Panc1 (cell line): ENCODE data around the gene POLE4. TPM values are rescaled to one million over a fixed set of nuclear protein-coding genes. Genes with fewer than 3 reads are reported as not detected.

Experiments
- ATAC-seq: fragments of 200-7000 bp; cut with Tn5 transposase; 2 replicates; pipeline ENCODE4 v1.9.1; 2020; ENCODE audit warnings: mild to moderate bottlenecking, moderate library complexity
- BruUV-seq: library from RNA; stranded (reverse); fragments of 400-500 nt; replicated peaks from 2 replicates; lab custom pipeline; 2021; lab: Mats Ljungman, UMichigan
- CTCF ChIA-PET: fragments of 300-600 bp; sonication (Branson Sonifier 250); formaldehyde crosslinking; loops from one replicate; lab custom pipeline; 2022; ENCODE audit warnings: antibody characterized with exemption; lab: Charles Lee
- POLR2A ChIA-PET: fragments of 300-600 bp; sonication (Branson Sonifier 250); formaldehyde crosslinking; loops from one replicate; lab custom pipeline; 2022; ENCODE audit warnings: antibody characterized with exemption; lab: Charles Lee
- DNase-seq: peaks from one replicate; pipeline ENCODE4 v3.0.0-alpha.2; 2010; ENCODE audit warnings: low read depth, low spot score
- H3K27ac ChIP-seq: 2 replicates; pipeline ENCODE4 v1.5.1; 2011; ENCODE audit warnings: mild to moderate bottlenecking, low read length, inconsistent platforms
- H3K27me3 ChIP-seq: fragments of 200-500 bp; sonication (Bioruptor generic); 2 replicates; pipeline ENCODE4 v1.6.0; 2014; ENCODE audit warnings: low read length, inconsistent platforms; ENCODE audit not compliant: control insufficient read depth, insufficient read depth
- H3K36me3 ChIP-seq: fragments of 200-500 bp; sonication (Bioruptor generic); 2 replicates; pipeline ENCODE4 v1.5.1; 2014; ENCODE audit warnings: inconsistent platforms, mild to moderate bottlenecking, low read length, moderate library complexity; ENCODE audit not compliant: control insufficient read depth, insufficient read depth
- H3K4me1 ChIP-seq: 2 replicates; pipeline ENCODE4 v1.5.1; 2011; ENCODE audit warnings: inconsistent platforms, mild to moderate bottlenecking, low read length, moderate library complexity; ENCODE audit not compliant: control insufficient read depth, insufficient read depth
- H3K4me3 ChIP-seq, 2 experiments: 2 replicates each; pipeline ENCODE4 v1.5.1; 2011 to 2012; ENCODE audit warnings: low read depth in 2 of 2, low read length in 2 of 2, mild to moderate bottlenecking in 2 of 2, inconsistent platforms in 1 of 2, moderate library complexity in 1 of 2
- H3K9me3 ChIP-seq: fragments of 200-500 bp; sonication (Bioruptor generic); 2 replicates; pipeline ENCODE4 v1.5.1; 2014; ENCODE audit warnings: low read depth, mild to moderate bottlenecking, inconsistent platforms, low read length, moderate library complexity; ENCODE audit not compliant: control insufficient read depth, insufficient read depth
- POLR2AphosphoS5 ChIP-seq: IDR thresholded peaks from 2 replicates; pipeline ENCODE4 v1.6.1; 2012; ENCODE audit warnings: mild to moderate bottlenecking, low read depth, low read length, moderate library complexity
- REST ChIP-seq, 2 experiments: IDR thresholded peaks; 2 replicates each; pipeline ENCODE4 v1.6.1; 2011 to 2012; ENCODE audit warnings: low read depth in 2 of 2, control low read depth in 1 of 2, low read length in 1 of 2, mild to moderate bottlenecking in 1 of 2, moderate library complexity in 1 of 2; ENCODE audit not compliant: insufficient read depth in 1 of 2
- SIN3A ChIP-seq: IDR thresholded peaks from 2 replicates; pipeline ENCODE4 v1.6.1; 2012; ENCODE audit warnings: low read depth, mild to moderate bottlenecking, low read length, moderate library complexity, borderline replicate concordance; ENCODE audit not compliant: insufficient read depth
- TCF7L2 ChIP-seq: IDR thresholded peaks from 2 replicates; pipeline ENCODE4 v1.6.1; 2011; ENCODE audit warnings: mild to moderate bottlenecking, low read depth, low read length, inconsistent platforms
- in situ Hi-C: cut with HindIII; loops from 2 replicates; pipeline ENCODE4 v1.10.0; 2016; ENCODE audit warnings: low sequenced_read_pairs, low pct_unique_long_range_greater_than_20kb
- intact Hi-C: fragments of 100-400 bp; cut with micrococcal nuclease; formaldehyde crosslinking; loops from one replicate; pipeline ENCODE4 v1.10.0; 2022; ENCODE audit not compliant: unreplicated experiment
- total RNA-seq: library from RNA; stranded (reverse); gene quantifications from one replicate; pipeline ENCODE4 v1.2.1, GENCODE V29; 2021; ENCODE audit not compliant: unreplicated experiment
- TF ChIP-seq, protein P1 (sequence below): fragments of 450-650 bp; IDR thresholded peaks from 2 replicates; pipeline ENCODE4 v1.5.1; 2017; ENCODE audit warnings: mild to moderate bottlenecking

POLE4 gene
- total RNA-seq, 1 experiment from 2014 or later: 103 TPM

DNA sequence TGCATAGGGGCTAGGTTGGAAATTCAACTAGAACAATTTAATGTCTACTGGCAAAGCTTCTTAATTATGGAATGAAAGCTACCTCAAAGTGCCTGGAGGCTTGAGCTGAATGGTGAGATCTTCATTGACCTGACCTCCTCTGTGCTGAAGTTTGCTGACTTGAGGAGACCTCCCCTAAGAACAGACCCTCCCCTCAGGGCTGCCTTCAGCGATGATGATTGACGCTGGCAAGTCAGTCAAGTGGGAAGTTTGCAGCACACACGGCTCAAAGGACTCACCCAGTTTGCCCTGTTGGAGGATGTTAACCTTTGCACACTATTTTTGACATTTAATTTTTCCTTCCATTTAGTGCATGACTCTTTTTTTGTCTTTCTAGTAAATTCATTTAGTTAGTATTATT lies 17.2 kb upstream of the POLE4 start (continued):
- no peak for TF ChIP-seq POLR2AphosphoS5

DNA sequence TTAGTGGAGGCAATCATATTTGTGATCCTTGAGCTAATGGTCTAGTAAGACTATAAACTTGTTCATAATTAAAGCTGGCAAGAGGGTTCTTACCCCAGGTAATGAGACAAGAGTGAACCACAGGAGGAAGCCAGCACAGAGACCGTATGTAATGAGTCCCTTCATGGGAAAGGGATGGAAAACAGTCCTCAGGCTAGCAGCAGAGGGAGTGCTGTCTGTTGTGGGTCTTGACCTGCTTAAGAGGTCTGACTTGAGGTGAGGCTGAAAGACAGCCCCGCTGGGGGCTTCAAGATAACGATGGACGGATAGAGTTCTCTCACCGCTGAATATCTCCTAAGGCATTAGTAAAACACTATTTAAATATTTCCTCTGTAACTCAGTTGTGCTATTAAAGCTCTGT lies 16.2 kb upstream of the POLE4 start:
- Histone ChIP-seq H3K9me3 (no peaks in the 10 kb centered on the region), H3K4me3 (no peak overlapping the region), H3K4me1 (no peaks in the 10 kb centered on the region), H3K27ac (no peak overlapping the region), H3K27me3 (no peaks in the 10 kb centered on the region; the same call in 1 of the 2 replicates), H3K36me3 (no peaks in the 10 kb centered on the region)
- ChIA-PET POLR2A (no interaction called here), CTCF (interaction anchor here (0.7 kb wide), 1 partner anchor 12 kb away, joined by 3 read pairs; no protein-coding TSS in a partner anchor)
- no TSS peak for BruUV-seq
- ATAC-seq (no peak), DNase-seq (no peak)
- TF ChIP-seq REST (IDR thresholded peaks at IDR 0.05; ENCODE audit: insufficient read depth in 1 of 2, low read depth in 2 of 2, low read length in 1 of 2) (no peak), POLR2AphosphoS5 (no peak), SIN3A (no peak), TCF7L2 (no peak)
- TF ChIP-seq, protein P1, sequence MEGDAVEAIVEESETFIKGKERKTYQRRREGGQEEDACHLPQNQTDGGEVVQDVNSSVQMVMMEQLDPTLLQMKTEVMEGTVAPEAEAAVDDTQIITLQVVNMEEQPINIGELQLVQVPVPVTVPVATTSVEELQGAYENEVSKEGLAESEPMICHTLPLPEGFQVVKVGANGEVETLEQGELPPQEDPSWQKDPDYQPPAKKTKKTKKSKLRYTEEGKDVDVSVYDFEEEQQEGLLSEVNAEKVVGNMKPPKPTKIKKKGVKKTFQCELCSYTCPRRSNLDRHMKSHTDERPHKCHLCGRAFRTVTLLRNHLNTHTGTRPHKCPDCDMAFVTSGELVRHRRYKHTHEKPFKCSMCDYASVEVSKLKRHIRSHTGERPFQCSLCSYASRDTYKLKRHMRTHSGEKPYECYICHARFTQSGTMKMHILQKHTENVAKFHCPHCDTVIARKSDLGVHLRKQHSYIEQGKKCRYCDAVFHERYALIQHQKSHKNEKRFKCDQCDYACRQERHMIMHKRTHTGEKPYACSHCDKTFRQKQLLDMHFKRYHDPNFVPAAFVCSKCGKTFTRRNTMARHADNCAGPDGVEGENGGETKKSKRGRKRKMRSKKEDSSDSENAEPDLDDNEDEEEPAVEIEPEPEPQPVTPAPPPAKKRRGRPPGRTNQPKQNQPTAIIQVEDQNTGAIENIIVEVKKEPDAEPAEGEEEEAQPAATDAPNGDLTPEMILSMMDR: no peak
- intact Hi-C loops (no loop called here), in situ Hi-C loops (no loop called here)

- POLR2A ChIA-PET: no interaction called here
- Histone ChIP-seq H3K4me1 (no peaks in the 10 kb centered on the region), H3K36me3 (no peaks in the 10 kb centered on the region), H3K4me3 (no peak overlapping the region), H3K27me3 (no peaks in the 10 kb centered on the region; the same call in 1 of the 2 replicates), H3K9me3 (no peaks in the 10 kb centered on the region), H3K27ac (no peak overlapping the region)
- intact Hi-C loops (no loop called here), in situ Hi-C loops (no loop called here)
- TF ChIP-seq SIN3A (no peak), POLR2AphosphoS5 (no peak), TCF7L2 (no peak), REST (IDR thresholded peaks at IDR 0.05; ENCODE audit: insufficient read depth in 1 of 2, low read depth in 2 of 2, low read length in 1 of 2) (no peak)
- TF ChIP-seq, protein P1: no peak
- no TSS peak for BruUV-seq
- DNase-seq (no peak), ATAC-seq (no peak)
- CTCF ChIA-PET: no interaction called here
Measured at GRCh38 chr2:74944987-74945787, 13.3 kb upstream of the POLE4 start.
